Naive thymus-derived CD4-positive, alpha-beta T cell (primary cell): ENCODE measurements around the gene BCL7C. TPM values are rescaled to one million over a fixed set of nuclear protein-coding genes. Genes with fewer than 3 reads are reported as not detected.
"Not testable (repeated sequence)": the region's sequence is repeated elsewhere in the genome, so short reads cannot be mapped to it uniquely, and the experiment has no call there.

Experiments
- ATAC-seq: fragments of 150-1000 bp; cut with Tn5 transposase; 2 replicates; pipeline ENCODE4 v1.10.0; 2021; ENCODE audit warnings: mild to moderate bottlenecking, moderate library complexity
- CTCF ChIA-PET: fragments of 350-600 bp; sonication (Branson Sonifier 250); formaldehyde crosslinking; loops from one replicate; lab custom pipeline; 2021; ENCODE audit warnings: antibody characterized with exemption; lab: Charles Lee
- POLR2A ChIA-PET: fragments of 350-600 bp; sonication (Branson Sonifier 250); formaldehyde crosslinking; loops from one replicate; lab custom pipeline; 2021; ENCODE audit warnings: antibody characterized with exemption, inconsistent platforms; lab: Charles Lee
- DNase-seq, 9 donors: peaks; one replicate each; pipeline versions ENCODE4 v3.0.0 to v3.0.0-alpha.2; 2020 to 2022; ENCODE audit warnings: mixed read lengths in 1 of 9
- H3K27ac ChIP-seq: one replicate; pipeline ENCODE4 v1.7.0; 2013; ENCODE audit warnings: mild to moderate bottlenecking, low read depth, low read length, moderate library complexity
- H3K27me3 ChIP-seq, 2 donors: one replicate each; pipeline ENCODE4 v1.7.0; 2013; ENCODE audit warnings: low read length in 2 of 2, mild to moderate bottlenecking in 2 of 2, moderate library complexity in 2 of 2; ENCODE audit not compliant: control insufficient read depth in 2 of 2, insufficient read depth in 2 of 2
- H3K36me3 ChIP-seq, 3 experiments: 1 replicate in 2 of 3; 2 replicates in 1 of 3; pipeline ENCODE4 v1.7.0; 2013; ENCODE audit warnings: low read length in 3 of 3, mild to moderate bottlenecking in 3 of 3, moderate library complexity in 1 of 3; ENCODE audit not compliant: insufficient read depth in 3 of 3, control insufficient read depth in 2 of 3
- H3K4me1 ChIP-seq, 2 donors: one replicate each; pipeline ENCODE4 v1.7.0; 2013; ENCODE audit warnings: low read length in 2 of 2, mild to moderate bottlenecking in 2 of 2, moderate library complexity in 1 of 2; ENCODE audit not compliant: control insufficient read depth in 2 of 2, insufficient read depth in 2 of 2
- H3K4me3 ChIP-seq: 2 replicates; pipeline ENCODE4 v1.7.0; 2013; ENCODE audit warnings: mild to moderate bottlenecking, low read length
- H3K9me3 ChIP-seq, 3 experiments: 1 replicate in 2 of 3; 2 replicates in 1 of 3; pipeline ENCODE4 v1.7.0; 2013; ENCODE audit warnings: low read length in 3 of 3; ENCODE audit not compliant: control insufficient read depth in 2 of 3
- H3K27ac Mint-ChIP-seq, 9 donors: one replicate each; pipeline ENCODE4 v1.8.0; 2020 to 2022; ENCODE audit warnings: mixed read lengths in 9 of 9, mild to moderate bottlenecking in 8 of 9, moderate library complexity in 5 of 9, inconsistent platforms in 2 of 9
- H3K27me3 Mint-ChIP-seq, 5 donors: one replicate each; pipeline ENCODE4 v1.8.0; 2021 to 2022; ENCODE audit warnings: mixed read lengths in 5 of 5, mild to moderate bottlenecking in 1 of 5
- H3K36me3 Mint-ChIP-seq, 5 donors: one replicate each; pipeline ENCODE4 v1.8.0; 2020 to 2022; ENCODE audit warnings: mixed read lengths in 5 of 5, mild to moderate bottlenecking in 3 of 5, inconsistent platforms in 1 of 5
- H3K4me1 Mint-ChIP-seq, 7 donors: one replicate each; pipeline ENCODE4 v1.8.0; 2020 to 2022; ENCODE audit warnings: mixed read lengths in 7 of 7, mild to moderate bottlenecking in 3 of 7, inconsistent platforms in 1 of 7
- H3K4me3 Mint-ChIP-seq, 10 donors: one replicate each; pipeline ENCODE4 v1.8.0; 2020 to 2022; ENCODE audit warnings: mild to moderate bottlenecking in 10 of 10, mixed read lengths in 10 of 10, moderate library complexity in 6 of 10, inconsistent platforms in 2 of 10
- H3K9me3 Mint-ChIP-seq, 11 donors: one replicate each; pipeline ENCODE4 v1.8.0; 2020 to 2022; ENCODE audit warnings: mixed read lengths in 11 of 11, mild to moderate bottlenecking in 4 of 11, inconsistent platforms in 1 of 11, moderate library complexity in 1 of 11
- intact Hi-C, 2 donors: fragments of 100-400 bp; cut with micrococcal nuclease; formaldehyde crosslinking; loops; one replicate each; pipeline ENCODE4 v1.15.1; 2023
- polyA plus RNA-seq, 2 donors: library from polyadenylated mRNA; unstranded; fragments of 300-500 nt; fragmentation: Illumina TruSeq; gene quantifications; one replicate each; pipeline ENCODE4 v1.2.3, GENCODE V29; 2021
- total RNA-seq, 6 experiments: library from RNA in 5 of 6; stranded (reverse) in 5 of 6; gene quantifications; 1 replicate in 5 of 6; 2 replicates in 1 of 6; pipeline ENCODE4 v1.2.3 and lab custom pipeline; 2021 to 2026

BCL7C gene
- total and polyA plus RNA-seq, 7 experiments from 2014 or later: 17.2 to 31.4 (median 22.7) TPM

DNA sequence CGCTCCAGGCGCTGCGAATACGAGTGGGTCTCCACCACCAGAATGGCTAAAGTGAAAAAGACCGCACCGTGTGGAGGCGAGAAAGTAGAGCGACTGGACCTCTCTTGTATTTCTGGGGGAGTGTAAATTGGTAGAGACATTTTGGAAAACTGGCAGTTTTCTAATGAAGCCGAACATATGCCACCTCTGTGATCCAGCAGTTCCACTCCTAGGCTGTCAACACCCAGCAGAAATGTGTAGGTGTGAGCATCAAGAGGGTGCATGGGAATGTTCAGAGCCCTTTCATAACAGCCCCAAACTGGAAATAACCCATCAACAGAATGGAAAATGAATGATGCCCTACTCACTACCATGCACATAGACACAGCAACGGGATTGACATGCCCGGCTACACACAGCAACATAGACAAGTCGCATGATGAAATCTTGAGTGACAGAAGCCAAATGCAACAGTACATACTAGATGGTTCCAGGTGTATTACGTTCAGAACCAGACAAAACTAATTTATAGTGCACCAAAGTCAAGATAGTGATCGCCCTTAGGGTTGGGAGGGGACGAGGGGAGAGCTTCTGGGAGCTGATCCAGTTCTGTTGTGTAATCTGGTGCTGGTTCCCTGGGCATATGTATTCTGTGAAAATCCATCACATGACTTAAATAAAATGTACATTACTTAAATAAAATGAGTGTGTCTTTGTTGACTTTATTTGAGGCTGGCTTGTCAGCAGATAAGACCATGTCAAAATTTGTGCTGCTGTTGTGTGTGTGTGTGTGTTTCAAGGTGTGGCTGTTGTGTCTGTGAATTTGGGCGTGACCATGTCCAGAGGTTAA, 877 bp upstream of the BCL7C start:
- POLR2A ChIA-PET: interaction anchor here (1.8 to 4.6 kb wide), 3 partner anchors 10 to 50 kb away, joined by 5 to 33 read pairs (median 5); no protein-coding TSS in a partner anchor
- intact Hi-C loops: loop anchor here (1.0 to 5.0 kb wide), 5 partner anchors 32 to 564 kb away; partner anchors contain the start of genes ARMC5 (in 1 of the 2), CFAP119 (in 1 of the 2) and RNF40 (in 1 of the 2)
- no peaks in the 10 kb centered on the region for H3K9me3 ChIP-seq
- H3K36me3 ChIP-seq: peaks cover 0 to 7% (median 0%) of the 10 kb centered on the region in 3 experiments
- peak overlapping the region; percentile 30 for H3K4me3 ChIP-seq
- CTCF ChIA-PET: no interaction called here
- peak overlapping the region; percentile 82 for H3K27ac ChIP-seq
- ATAC-seq: no peak
- no peaks in the 10 kb centered on the region for H3K27me3 Mint-ChIP-seq
- DNase-seq: peak in 3 of 9 donors; percentile 8 to 44 (median 17)
- H3K27ac Mint-ChIP-seq: peak overlapping the region; percentile 80 to 94 (median 84)
- peaks cover 26 to 57% (median 47%) of the 10 kb centered on the region in 7 donors for H3K4me1 Mint-ChIP-seq
- peaks cover 0 to 10% (median 2%) of the 10 kb centered on the region in 5 donors for H3K36me3 Mint-ChIP-seq
- H3K9me3 Mint-ChIP-seq: no peaks in the 10 kb centered on the region
- peaks cover 25 to 34% of the 10 kb centered on the region in 2 donors for H3K4me1 ChIP-seq
- peak overlapping the region; percentile 78 to 96 (median 88) for H3K4me3 Mint-ChIP-seq
- no peaks in the 10 kb centered on the region for H3K27me3 ChIP-seq

- no peak for ATAC-seq
- no peaks in the 10 kb centered on the region for H3K27me3 Mint-ChIP-seq
- ChIA-PET CTCF (interaction anchor here (0.6 to 1.5 kb wide), 4 partner anchors 9 to 846 kb away, joined by 3 to 4 read pairs (median 4); no protein-coding TSS in a partner anchor), POLR2A (interaction anchor here (0.5 to 3.7 kb wide), 3 partner anchors 9 to 364 kb away, joined by 3 to 38 read pairs (median 15); no protein-coding TSS in a partner anchor)
- H3K4me3 ChIP-seq: peak overlapping the region; percentile 82
- H3K9me3 Mint-ChIP-seq: no peaks in the 10 kb centered on the region
- DNase-seq: peak in 4 of 9 donors; percentile 6 to 42 (median 32)
- peak overlapping the region; percentile 84 to 96 (median 88) for H3K4me3 Mint-ChIP-seq
- H3K4me1 Mint-ChIP-seq: peaks cover 26 to 64% (median 50%) of the 10 kb centered on the region in 7 donors
- intact Hi-C loops: loop anchor here in 1 of 2 donors (1.0 kb wide), 1 partner anchor 9 kb away; no protein-coding TSS in a partner anchor
- H3K9me3 ChIP-seq: no peaks in the 10 kb centered on the region
- peak overlapping the region; percentile 71 to 93 (median 89) for H3K27ac Mint-ChIP-seq
- peak overlapping the region; percentile 81 for H3K27ac ChIP-seq
- H3K36me3 Mint-ChIP-seq: peaks cover 0 to 15% (median 5%) of the 10 kb centered on the region in 5 donors
- H3K36me3 ChIP-seq: peaks cover 0 to 21% (median 6%) of the 10 kb centered on the region in 3 experiments
- peaks cover 25 to 34% of the 10 kb centered on the region in 2 donors for H3K4me1 ChIP-seq
- H3K27me3 ChIP-seq: no peaks in the 10 kb centered on the region
Observed at GRCh38 chr16:30893417-30893743, 497 bp downstream of the BCL7C start.

GRCh38 chr16:30892670-30893416, 1.0 kb downstream of the BCL7C start:
- Histone ChIP-seq H3K36me3 (peaks cover 0 to 23% (median 6%) of the 10 kb centered on the region in 3 experiments), H3K27ac (peak overlapping the region; percentile 81), H3K4me3 (peak overlapping the region; percentile 82), H3K9me3 (no peaks in the 10 kb centered on the region), H3K4me1 (peaks cover 25 to 34% of the 10 kb centered on the region in 2 donors), H3K27me3 (no peaks in the 10 kb centered on the region)
- ChIA-PET POLR2A (interaction anchor here (0.5 to 3.7 kb wide), 4 partner anchors 9 to 364 kb away, joined by 3 to 38 read pairs (median 11); no protein-coding TSS in a partner anchor), CTCF (interaction anchor here (0.6 to 1.5 kb wide), 3 partner anchors 9 to 845 kb away, joined by 3 to 4 read pairs (median 4); no protein-coding TSS in a partner anchor)
- H3K27me3 Mint-ChIP-seq: no peaks in the 10 kb centered on the region
- ATAC-seq (no peak), DNase-seq (no peak)
- H3K27ac Mint-ChIP-seq: peak overlapping the region; percentile 71 to 93 (median 89)
- H3K4me1 Mint-ChIP-seq: peaks cover 26 to 64% (median 50%) of the 10 kb centered on the region in 7 donors
- peaks cover 0 to 15% (median 5%) of the 10 kb centered on the region in 5 donors for H3K36me3 Mint-ChIP-seq
- intact Hi-C loops: loop anchor here in 1 of 2 donors (1.0 kb wide), 1 partner anchor 9 kb away; no protein-coding TSS in a partner anchor
- no peaks in the 10 kb centered on the region for H3K9me3 Mint-ChIP-seq
- peak overlapping the region; percentile 84 to 96 (median 88) for H3K4me3 Mint-ChIP-seq

- H3K9me3 ChIP-seq, DNase-seq, H3K4me3 ChIP-seq, intact Hi-C loops, H3K27me3 Mint-ChIP-seq, H3K27ac ChIP-seq, H3K9me3 Mint-ChIP-seq, CTCF ChIA-PET, ATAC-seq, H3K27me3 ChIP-seq: not testable (repeated sequence)
- peak overlapping the region in 2 of 9 donors; percentile 60 to 64 for H3K27ac Mint-ChIP-seq
- Histone ChIP-seq H3K4me1 (peaks cover 21 to 25% of the 10 kb centered on the region in 2 donors), H3K36me3 (peaks cover 0 to 35% (median 6%) of the 10 kb centered on the region in 3 experiments)
- POLR2A ChIA-PET: interaction anchor here (1.4 to 3.7 kb wide), 4 partner anchors 11 to 47 kb away, joined by 3 to 38 read pairs (median 10); no protein-coding TSS in a partner anchor
- H3K4me1 Mint-ChIP-seq: peaks cover 18 to 50% (median 46%) of the 10 kb centered on the region in 7 donors
- peaks cover 0 to 15% (median 7%) of the 10 kb centered on the region in 5 donors for H3K36me3 Mint-ChIP-seq
- peak overlapping the region in 8 of 10 donors; percentile 10 to 53 (median 32) for H3K4me3 Mint-ChIP-seq
Observed at GRCh38 chr16:30891043-30891823, 2.6 kb downstream of the BCL7C start.

GRCh38 chr16:30889721-30890120, 4.2 kb downstream of the BCL7C start:
- ChIA-PET POLR2A (interaction anchor here (0.6 to 1.6 kb wide), 4 partner anchors 12 to 155 kb away, joined by 3 to 5 read pairs (median 4); no protein-coding TSS in a partner anchor), CTCF (interaction anchor here (1.5 kb wide), 1 partner anchor 12 kb away, joined by 4 read pairs; no protein-coding TSS in a partner anchor)
- no peaks in the 10 kb centered on the region for H3K9me3 ChIP-seq
- DNase-seq (no peak), ATAC-seq (no peak)
- Mint-ChIP-seq H3K4me3 (no peak overlapping the region), H3K27me3 (no peaks in the 10 kb centered on the region), H3K27ac (peak overlapping the region in 2 of 9 donors; percentile 14 to 18), H3K36me3 (peaks cover 0 to 19% (median 11%) of the 10 kb centered on the region in 5 donors), H3K4me1 (peaks cover 13 to 36% (median 33%) of the 10 kb centered on the region in 7 donors), H3K9me3 (no peaks in the 10 kb centered on the region)
- no peak overlapping the region for H3K4me3 ChIP-seq
- no peaks in the 10 kb centered on the region for H3K27me3 ChIP-seq
- H3K27ac ChIP-seq: no peak overlapping the region
- intact Hi-C loops: no loop called here
- peaks cover 13 to 17% of the 10 kb centered on the region in 2 donors for H3K4me1 ChIP-seq
- peaks cover 0 to 48% (median 6%) of the 10 kb centered on the region in 3 experiments for H3K36me3 ChIP-seq
